CD14-positive monocyte (primary cell): ENCODE results near the gene RPS6KA6. TPM values are rescaled to one million over a fixed set of nuclear protein-coding genes. Genes with fewer than 3 reads are reported as not detected.

Experiments
- DNase-seq, 3 donors: peaks; one replicate each; pipeline ENCODE4 v3.0.0-alpha.2; 2011 to 2022
- H2AFZ ChIP-seq: 2 replicates; pipeline ENCODE4 v1.6.0; 2012; ENCODE audit warnings: mild to moderate bottlenecking, low read depth, low read length, inconsistent platforms; ENCODE audit not compliant: insufficient read depth, poor library complexity, severe bottlenecking
- H3K27ac ChIP-seq, 2 donors: 1 replicate in 1 of 2; 2 replicates in 1 of 2; pipeline ENCODE4 v1.5.1; 2012 to 2013; ENCODE audit warnings: low read length in 2 of 2, control low read depth in 1 of 2, inconsistent platforms in 1 of 2, low read depth in 1 of 2, mild to moderate bottlenecking in 1 of 2
- H3K27me3 ChIP-seq, 2 donors: one replicate each; pipeline versions ENCODE4 v1.6.0 to v1.6.1; 2011 to 2013; ENCODE audit warnings: low read length in 2 of 2; ENCODE audit not compliant: control insufficient read depth in 2 of 2, insufficient read depth in 2 of 2
- H3K36me3 ChIP-seq, 2 donors: replicated peaks in 1 of 2; 1 replicate in 1 of 2; 2 replicates in 1 of 2; pipeline versions ENCODE4 v1.5.1 to v1.6.1; 2012 to 2013; ENCODE audit warnings: low read length in 2 of 2, control low read depth in 1 of 2, inconsistent platforms in 1 of 2, mild to moderate bottlenecking in 1 of 2; ENCODE audit not compliant: insufficient read depth in 2 of 2, control insufficient read depth in 1 of 2
- H3K4me1 ChIP-seq, 2 donors: 1 replicate in 1 of 2; 2 replicates in 1 of 2; pipeline versions ENCODE4 v1.5.1 to v1.6.1; 2012 to 2013; ENCODE audit warnings: low read length in 2 of 2, control low read depth in 1 of 2, inconsistent platforms in 1 of 2, mild to moderate bottlenecking in 1 of 2, moderate library complexity in 1 of 2; ENCODE audit not compliant: insufficient read depth in 2 of 2, control insufficient read depth in 1 of 2
- H3K4me2 ChIP-seq: replicated peaks from 2 replicates; pipeline ENCODE3; 2012; ENCODE audit warnings: low read length, moderate library complexity, mild to moderate bottlenecking; ENCODE audit not compliant: poor library complexity, severe bottlenecking; ENCODE audit errors: extremely low read depth
- H3K4me3 ChIP-seq, 3 experiments: fragments of 200-600 bp in 1 of 3; sonication (generic) in 1 of 3; replicated peaks in 1 of 3; 1 replicate in 2 of 3; 2 replicates in 1 of 3; pipeline ENCODE4 v1.5.1; 2011 to 2013; ENCODE audit warnings: low read length in 3 of 3, mild to moderate bottlenecking in 3 of 3, control low read depth in 2 of 3, low read depth in 2 of 3, inconsistent platforms in 1 of 3, moderate library complexity in 1 of 3
- H3K79me2 ChIP-seq: 2 replicates; pipeline ENCODE4 v1.6.0; 2012; ENCODE audit warnings: mild to moderate bottlenecking, control low read depth, inconsistent platforms, low read length, moderate library complexity; ENCODE audit not compliant: insufficient read depth
- H3K9ac ChIP-seq: 2 replicates; pipeline ENCODE4 v1.6.0; 2017; ENCODE audit warnings: low read length, mild to moderate bottlenecking; ENCODE audit not compliant: insufficient read depth, poor library complexity, severe bottlenecking
- H3K9me3 ChIP-seq, 2 donors: replicated peaks in 1 of 2; 1 replicate in 1 of 2; 2 replicates in 1 of 2; pipeline versions ENCODE4 v1.5.1 to v1.6.1; 2012 to 2013; ENCODE audit warnings: low read length in 2 of 2, control low read depth in 1 of 2; ENCODE audit not compliant: control insufficient read depth in 1 of 2, insufficient read depth in 1 of 2
- H4K20me1 ChIP-seq: 2 replicates; pipeline ENCODE4 v1.6.0; 2012; ENCODE audit warnings: mild to moderate bottlenecking, low read length, control low read depth, moderate library complexity; ENCODE audit not compliant: insufficient read depth
- H3K27ac Mint-ChIP-seq, 7 donors: one replicate each; pipeline ENCODE4 v1.8.0; 2020; ENCODE audit warnings: mild to moderate bottlenecking in 7 of 7, mixed read lengths in 7 of 7, moderate library complexity in 6 of 7, inconsistent platforms in 2 of 7
- H3K27me3 Mint-ChIP-seq, 3 donors: one replicate each; pipeline ENCODE4 v1.8.0; 2021 to 2022; ENCODE audit warnings: low read depth in 3 of 3, mild to moderate bottlenecking in 3 of 3, mixed read lengths in 3 of 3, moderate library complexity in 3 of 3, inconsistent platforms in 1 of 3
- H3K36me3 Mint-ChIP-seq, 2 donors: one replicate each; pipeline ENCODE4 v1.8.0; 2020; ENCODE audit warnings: mixed read lengths in 2 of 2, inconsistent platforms in 1 of 2, mild to moderate bottlenecking in 1 of 2
- H3K4me1 Mint-ChIP-seq: one replicate; pipeline ENCODE4 v1.8.0; 2020; ENCODE audit warnings: mild to moderate bottlenecking, mixed read lengths
- H3K4me3 Mint-ChIP-seq, 2 donors: one replicate each; pipeline ENCODE4 v1.8.0; 2020; ENCODE audit warnings: mild to moderate bottlenecking in 2 of 2, mixed read lengths in 2 of 2, moderate library complexity in 1 of 2
- H3K9me3 Mint-ChIP-seq, 7 donors: one replicate each; pipeline ENCODE4 v1.8.0; 2020 to 2022; ENCODE audit warnings: mixed read lengths in 7 of 7, mild to moderate bottlenecking in 6 of 7, moderate library complexity in 6 of 7, inconsistent platforms in 2 of 7
- CTCF ChIP-seq: fragments of 200-600 bp; IDR thresholded peaks from one replicate; pipeline ENCODE4 v1.8.0; 2022; ENCODE audit warnings: antibody characterized with exemption, mild to moderate bottlenecking
- whole genome bisulfite sequencing: methylation state at CpG from one replicate; pipeline ENCODE4 v1.1.5; 2013; ENCODE audit warnings: missing lambda C conversion rate; ENCODE audit not compliant: insufficient coverage; 5-methylcytosine and 5-hydroxymethylcytosine counted together
- intact Hi-C, 2 donors: fragments of 100-400 bp; cut with micrococcal nuclease; formaldehyde crosslinking; loops; one replicate each; pipeline versions ENCODE4 v1.15.0 to v1.15.1; 2023
- polyA plus RNA-seq, 3 donors: library from polyadenylated mRNA; depleted of rRNA in 1 of 3; unstranded in 2 of 3; stranded (reverse) in 1 of 3; fragments of 300-500 nt in 2 of 3; fragments of >200 nt in 1 of 3; fragmentation: Illumina TruSeq in 2 of 3; gene quantifications; 1 replicate in 2 of 3; 2 replicates in 1 of 3; pipeline ENCODE4 v1.2.3, GENCODE V29; 2012 to 2021

RPS6KA6 gene
- polyA plus RNA-seq, 3 donors, result not detected

DNA sequence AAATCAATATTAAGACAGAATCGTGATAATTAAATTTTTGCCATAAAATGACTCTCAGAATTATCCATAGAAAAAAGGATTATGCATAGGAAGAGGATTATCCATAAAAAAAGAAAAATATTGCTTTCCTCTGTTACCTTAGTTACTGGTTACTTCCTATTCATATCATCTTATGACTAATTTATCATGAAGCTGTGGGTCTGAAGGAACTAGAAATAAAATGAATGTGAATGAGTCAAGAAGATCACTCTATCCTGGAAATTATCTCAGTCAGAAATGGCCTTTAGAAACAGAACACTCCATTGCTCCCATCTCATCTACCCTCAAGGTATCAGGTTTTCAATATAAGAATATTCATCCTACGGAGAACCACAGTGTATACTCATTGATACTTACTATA lies 19.4 kb downstream of the RPS6KA6 start:
- H3K27me3 Mint-ChIP-seq, result peaks cover 0 to 1% (median 0%) of the 10 kb centered on the region in 3 donors
- no CpG with 5 or more reads among the region's 2 CpGs for WGBS
- no peaks in the 10 kb centered on the region for H3K36me3 ChIP-seq
- H3K27me3 ChIP-seq, result no peaks in the 10 kb centered on the region
- no peak for TF ChIP-seq CTCF
- no peaks in the 10 kb centered on the region for H3K79me2 ChIP-seq
- no peak overlapping the region for H3K27ac Mint-ChIP-seq
- no peak overlapping the region for H2AFZ ChIP-seq
- no peaks in the 10 kb centered on the region for H3K36me3 Mint-ChIP-seq
- H3K4me2 ChIP-seq, result no peak overlapping the region
- no peak overlapping the region for H3K9ac ChIP-seq
- H4K20me1 ChIP-seq, result no peaks in the 10 kb centered on the region
- H3K4me3 ChIP-seq, result no peak overlapping the region
- no peaks in the 10 kb centered on the region for H3K4me1 Mint-ChIP-seq
- no peaks in the 10 kb centered on the region for H3K9me3 ChIP-seq
- peaks cover 0 to 3% (median 0%) of the 10 kb centered on the region in 7 donors for H3K9me3 Mint-ChIP-seq
- intact Hi-C loops, result no loop called here
- H3K27ac ChIP-seq, result no peak overlapping the region
- DNase-seq, result no peak
- H3K4me1 ChIP-seq, result no peaks in the 10 kb centered on the region
- no peak overlapping the region for H3K4me3 Mint-ChIP-seq

DNA sequence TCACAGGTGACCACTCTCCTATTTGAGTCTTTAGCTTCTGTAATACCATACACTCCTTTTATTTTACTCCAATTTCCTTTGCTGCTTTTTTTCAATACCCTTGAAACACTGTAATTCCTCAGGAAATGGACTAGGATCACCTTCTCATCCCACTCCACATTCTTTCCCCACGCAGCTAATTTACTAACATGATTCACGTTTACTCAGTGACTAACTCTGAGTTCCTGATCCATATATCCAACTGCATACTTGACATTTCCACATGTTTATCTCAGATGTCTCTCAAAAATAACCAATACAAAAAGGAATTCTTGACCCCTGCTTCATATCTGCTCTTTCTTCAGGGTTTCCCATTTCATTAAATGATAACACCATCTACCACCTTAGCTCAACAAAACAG lies 19.9 kb downstream of the RPS6KA6 start:
- Histone ChIP-seq H2AFZ (no peak overlapping the region), H3K27me3 (no peaks in the 10 kb centered on the region), H3K9ac (no peak overlapping the region), H3K9me3 (no peaks in the 10 kb centered on the region), H3K36me3 (no peaks in the 10 kb centered on the region), H4K20me1 (no peaks in the 10 kb centered on the region), H3K4me1 (no peaks in the 10 kb centered on the region), H3K27ac (no peak overlapping the region), H3K4me2 (no peak overlapping the region), H3K4me3 (no peak overlapping the region), H3K79me2 (no peaks in the 10 kb centered on the region)
- Mint-ChIP-seq H3K9me3 (peaks cover 0 to 3% (median 0%) of the 10 kb centered on the region in 7 donors), H3K4me3 (no peak overlapping the region), H3K27ac (no peak overlapping the region), H3K27me3 (peaks cover 0 to 1% (median 0%) of the 10 kb centered on the region in 3 donors), H3K36me3 (no peaks in the 10 kb centered on the region), H3K4me1 (no peaks in the 10 kb centered on the region)
- 100% methylated on average over 1 of the region's 2 CpGs for WGBS
- no peak for TF ChIP-seq CTCF
- DNase-seq, result no peak
- intact Hi-C loops, result no loop called here
